ENCODE data around the gene CAMK1D.

Gene CAMK1D

DNA sequence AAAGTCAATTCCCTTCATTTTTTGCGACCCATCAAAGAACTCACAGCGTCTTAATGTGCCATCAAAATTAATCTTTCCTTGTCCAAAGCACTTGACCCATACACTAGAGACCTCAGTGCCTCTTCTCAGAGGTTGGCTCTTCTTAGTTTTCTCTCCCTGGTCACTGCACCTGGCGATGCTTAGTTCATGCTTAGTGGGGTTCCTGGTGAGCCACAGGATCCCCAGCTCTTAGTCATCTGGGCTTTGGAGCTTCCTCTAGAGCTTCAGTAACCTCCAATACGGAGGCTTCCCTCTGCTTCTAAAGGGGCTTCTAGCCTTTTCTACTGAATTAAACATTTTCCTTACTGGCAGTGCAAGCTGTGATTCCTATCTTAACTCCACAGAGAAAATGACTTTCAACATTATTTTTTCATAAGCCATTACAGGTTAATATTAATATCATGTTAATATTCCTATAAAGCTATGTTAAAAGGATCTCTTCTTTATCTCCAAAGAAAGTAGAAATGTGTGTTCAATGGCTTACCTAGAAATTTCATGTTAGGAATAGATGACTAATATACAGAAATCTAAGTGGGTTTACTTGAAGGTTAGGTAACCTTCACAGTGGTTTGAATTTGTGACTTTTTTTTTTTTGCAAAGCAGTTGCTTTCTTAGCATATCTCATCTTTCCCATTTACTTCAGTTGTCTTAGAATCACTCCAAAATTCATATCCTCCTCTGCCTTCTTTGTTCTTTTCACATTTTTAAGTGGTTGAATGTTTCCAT is 295.2 kb downstream of the CAMK1D start:
- Histone ChIP-seq H3K27me3 (ENCODE audit: control insufficient read depth in 1 of 2, insufficient read depth in 2 of 2, low read length in 2 of 2) (no peaks in the 10 kb centered on the region), H3K9me3 (ENCODE audit: low read length) (no peaks in the 10 kb centered on the region), H3K4me3 (ENCODE audit: low read depth in 1 of 2, low read length in 2 of 2) (no peak overlapping the region), H3K4me1 (ENCODE audit: insufficient read depth, low read length) (no peaks in the 10 kb centered on the region), H3K36me3 (ENCODE audit: insufficient read depth, low read length) (no peaks in the 10 kb centered on the region), H3K27ac (ENCODE audit: low read depth, low read length) (no peak overlapping the region), H3K9ac (ENCODE audit: low read length) (no peak overlapping the region)

DNA sequence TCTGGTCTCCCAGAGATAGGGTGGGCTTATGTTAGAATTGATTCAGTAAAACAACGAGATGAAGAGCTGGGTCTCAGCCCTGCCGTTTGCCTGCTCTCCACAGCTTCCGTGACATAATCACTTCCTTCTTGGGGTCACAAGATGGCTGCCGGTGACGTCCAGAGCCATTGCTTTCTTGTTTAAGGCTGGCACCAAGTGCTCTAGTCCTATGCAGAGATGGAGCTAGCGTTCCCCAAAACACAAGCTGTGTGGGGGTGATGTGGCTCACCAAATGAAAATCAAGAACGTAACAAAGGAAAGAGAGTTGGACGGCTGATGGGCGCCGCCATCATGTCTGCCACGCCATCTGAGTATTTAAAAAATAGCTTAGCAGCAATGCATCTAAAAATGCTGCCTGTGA is 296.1 kb downstream of the CAMK1D start:
- no peaks in the 10 kb centered on the region for H3K36me3 ChIP-seq (ENCODE audit: insufficient read depth, low read length)
- no peak overlapping the region for H3K27ac ChIP-seq (ENCODE audit: low read depth, low read length)
- H3K4me1 ChIP-seq (ENCODE audit: insufficient read depth, low read length) = no peaks in the 10 kb centered on the region
- no peaks in the 10 kb centered on the region for H3K9me3 ChIP-seq (ENCODE audit: low read length)
- no peaks in the 10 kb centered on the region for H3K27me3 ChIP-seq (ENCODE audit: control insufficient read depth in 1 of 2, insufficient read depth in 2 of 2, low read length in 2 of 2)
- H3K9ac ChIP-seq (ENCODE audit: low read length) = no peak overlapping the region
- no peak overlapping the region for H3K4me3 ChIP-seq (ENCODE audit: low read depth in 1 of 2, low read length in 2 of 2)

DNA sequence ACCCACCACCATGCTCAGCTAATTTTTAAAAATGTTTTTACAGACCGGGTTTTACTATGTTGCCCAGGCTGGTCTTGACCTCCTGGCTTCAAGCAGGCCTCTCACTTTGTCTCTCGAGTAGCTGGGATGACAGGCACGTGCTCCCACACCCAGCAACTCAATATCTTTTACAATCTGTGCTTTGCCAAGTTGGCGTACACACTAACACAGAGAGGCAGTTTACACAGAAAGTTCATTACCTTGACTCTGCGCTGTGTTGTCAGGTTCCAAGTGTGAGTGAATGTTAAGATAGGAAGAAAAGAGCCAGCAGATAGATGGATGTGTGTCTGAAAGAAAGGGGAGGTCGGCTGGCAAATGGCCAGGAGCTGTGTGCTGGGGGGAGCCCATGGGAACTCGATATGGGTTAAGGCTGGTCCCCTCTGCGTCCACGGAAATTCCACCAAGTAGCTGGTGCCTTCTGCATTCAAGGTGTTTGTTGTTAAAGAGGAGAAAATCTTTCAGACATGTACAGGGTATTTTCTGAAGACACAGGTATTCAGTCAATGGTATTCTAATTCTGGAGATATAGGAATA is 299.8 kb downstream of the CAMK1D start:
- H3K4me3 ChIP-seq (ENCODE audit: low read depth in 1 of 2, low read length in 2 of 2) = no peak overlapping the region
- no peaks in the 10 kb centered on the region for H3K27me3 ChIP-seq (ENCODE audit: control insufficient read depth in 1 of 2, insufficient read depth in 2 of 2, low read length in 2 of 2)
- H3K27ac ChIP-seq (ENCODE audit: low read depth, low read length) = no peak overlapping the region
- H3K4me1 ChIP-seq (ENCODE audit: insufficient read depth, low read length) = no peaks in the 10 kb centered on the region
- H3K9ac ChIP-seq (ENCODE audit: low read length) = no peak overlapping the region
- H3K36me3 ChIP-seq (ENCODE audit: insufficient read depth, low read length) = no peaks in the 10 kb centered on the region
- H3K9me3 ChIP-seq (ENCODE audit: low read length) = no peaks in the 10 kb centered on the region

DNA sequence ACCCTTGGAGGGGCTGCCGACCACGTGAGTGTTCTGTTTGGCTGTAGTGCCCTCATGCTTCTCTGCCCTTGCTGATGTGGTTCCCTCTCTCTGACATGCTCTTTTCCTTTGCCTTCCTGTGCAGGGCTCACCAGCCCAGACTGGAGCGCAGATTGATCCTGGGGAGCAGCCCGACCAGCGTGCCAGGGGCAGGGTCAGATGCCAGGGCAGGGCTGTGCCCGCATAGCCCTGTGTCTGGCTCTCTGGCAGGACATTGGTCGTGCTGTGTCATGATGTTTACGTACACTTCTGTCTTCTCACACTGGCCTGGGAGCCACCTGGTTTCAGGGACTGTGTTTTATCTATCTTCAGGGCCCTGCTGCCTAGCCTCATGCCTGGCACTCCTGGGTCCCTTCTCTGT is 300.8 kb downstream of the CAMK1D start:
- H3K9me3 ChIP-seq (ENCODE audit: low read length) = no peaks in the 10 kb centered on the region
- no peak overlapping the region for H3K4me3 ChIP-seq (ENCODE audit: low read depth in 1 of 2, low read length in 2 of 2)
- no peaks in the 10 kb centered on the region for H3K4me1 ChIP-seq (ENCODE audit: insufficient read depth, low read length)
- no peak overlapping the region for H3K27ac ChIP-seq (ENCODE audit: low read depth, low read length)
- H3K9ac ChIP-seq (ENCODE audit: low read length) = no peak overlapping the region
- no peaks in the 10 kb centered on the region for H3K36me3 ChIP-seq (ENCODE audit: insufficient read depth, low read length)
- H3K27me3 ChIP-seq (ENCODE audit: control insufficient read depth in 1 of 2, insufficient read depth in 2 of 2, low read length in 2 of 2) = no peaks in the 10 kb centered on the region

DNA sequence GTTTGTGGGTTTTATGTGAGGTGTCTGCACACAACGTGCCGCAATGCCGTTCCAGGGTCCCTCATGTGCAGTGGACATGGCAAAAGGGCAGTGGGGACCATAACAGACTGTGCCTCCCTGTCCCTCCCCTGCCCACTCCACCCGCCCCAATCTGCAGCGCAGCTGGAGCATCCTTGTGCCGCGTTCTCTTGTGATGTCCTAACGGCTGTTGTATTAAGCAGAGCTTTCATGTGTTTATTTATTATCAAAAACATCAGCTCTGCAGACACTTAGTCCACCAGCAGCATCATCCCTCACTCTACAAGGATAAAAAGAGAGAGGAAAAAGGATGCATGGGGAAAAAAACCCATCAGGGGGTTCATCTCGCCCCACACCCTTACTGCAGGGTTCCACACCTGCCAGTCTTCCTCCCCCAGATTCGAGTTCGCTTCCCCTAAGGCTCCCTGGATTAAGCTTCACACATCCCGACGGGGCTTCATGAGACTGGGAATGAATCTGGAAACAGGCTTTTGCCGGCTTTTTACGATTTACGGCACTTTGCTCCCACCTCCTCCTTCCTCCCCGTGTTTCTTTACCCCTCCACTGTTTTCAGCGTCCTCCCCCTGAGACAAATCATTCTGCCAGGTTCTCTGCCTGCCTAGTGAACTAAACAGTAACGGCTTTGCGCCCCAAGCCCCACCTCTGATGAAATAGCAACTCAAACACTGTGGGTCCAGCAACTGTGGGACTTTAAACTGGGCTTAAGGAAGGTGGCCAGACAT is 301.4 kb downstream of the CAMK1D start:
- no peak overlapping the region for H3K4me3 ChIP-seq (ENCODE audit: low read depth in 1 of 2, low read length in 2 of 2)
- H3K9ac ChIP-seq (ENCODE audit: low read length) = no peak overlapping the region
- H3K4me1 ChIP-seq (ENCODE audit: insufficient read depth, low read length) = no peaks in the 10 kb centered on the region
- H3K9me3 ChIP-seq (ENCODE audit: low read length) = no peaks in the 10 kb centered on the region
- H3K27ac ChIP-seq (ENCODE audit: low read depth, low read length) = no peak overlapping the region
- H3K27me3 ChIP-seq (ENCODE audit: control insufficient read depth in 1 of 2, insufficient read depth in 2 of 2, low read length in 2 of 2) = no peaks in the 10 kb centered on the region
- no peaks in the 10 kb centered on the region for H3K36me3 ChIP-seq (ENCODE audit: insufficient read depth, low read length)

DNA sequence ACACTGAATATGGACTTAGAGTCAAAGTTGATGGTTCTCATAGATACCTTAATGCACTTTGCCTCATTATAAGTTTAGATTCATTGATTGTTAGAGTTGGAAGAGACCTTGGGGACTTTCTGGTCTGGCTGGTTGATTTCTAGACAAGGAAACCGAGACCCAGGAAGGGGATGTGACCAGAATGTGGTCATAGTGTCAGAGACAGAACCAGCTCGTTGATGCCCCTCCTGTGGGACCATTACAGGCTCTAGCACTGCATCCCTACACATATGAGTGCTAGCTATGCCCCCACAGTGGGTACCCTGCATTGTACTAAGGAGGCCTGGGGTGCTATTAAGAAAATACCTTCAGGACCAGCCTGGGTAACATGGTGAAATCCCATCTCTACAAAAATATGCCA is 306.6 kb downstream of the CAMK1D start:
- no peaks in the 10 kb centered on the region for H3K4me1 ChIP-seq (ENCODE audit: insufficient read depth, low read length)
- H3K9me3 ChIP-seq (ENCODE audit: low read length) = no peaks in the 10 kb centered on the region
- H3K9ac ChIP-seq (ENCODE audit: low read length) = no peak overlapping the region
- no peak overlapping the region for H3K4me3 ChIP-seq (ENCODE audit: low read depth in 1 of 2, low read length in 2 of 2)
- no peaks in the 10 kb centered on the region for H3K36me3 ChIP-seq (ENCODE audit: insufficient read depth, low read length)
- no peaks in the 10 kb centered on the region for H3K27me3 ChIP-seq (ENCODE audit: control insufficient read depth in 1 of 2, insufficient read depth in 2 of 2, low read length in 2 of 2)
- H3K27ac ChIP-seq (ENCODE audit: low read depth, low read length) = no peak overlapping the region

DNA sequence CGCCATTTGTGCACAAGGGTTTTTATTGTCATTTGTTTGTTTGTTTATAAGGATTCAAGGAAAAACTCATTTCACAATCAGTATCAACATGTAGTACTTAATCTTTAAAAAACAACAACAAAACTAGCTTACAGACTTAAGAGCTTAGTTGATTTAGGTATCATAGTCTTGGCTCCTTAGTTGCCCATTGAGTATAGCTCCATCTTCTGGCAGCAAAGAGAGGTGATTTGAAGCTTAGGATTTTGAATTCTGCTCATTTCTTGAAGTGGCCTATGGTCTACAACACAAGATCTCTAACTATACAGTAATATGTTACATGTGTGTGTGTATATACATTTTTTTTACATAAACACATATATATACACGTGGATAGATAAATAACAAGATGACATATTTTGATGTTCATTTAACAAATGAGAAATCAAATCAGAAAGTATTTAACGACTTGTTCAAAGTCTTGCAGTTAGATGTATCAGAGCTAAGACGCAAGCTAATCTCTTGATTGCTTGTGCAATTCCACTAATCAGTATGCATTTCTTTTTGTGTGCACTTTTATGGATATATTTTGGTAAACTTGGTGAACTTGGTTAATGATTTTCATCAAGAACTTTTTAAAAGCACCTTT is 307.3 kb downstream of the CAMK1D start:
- no peaks in the 10 kb centered on the region for H3K36me3 ChIP-seq (ENCODE audit: insufficient read depth, low read length)
- H3K4me3 ChIP-seq (ENCODE audit: low read depth in 1 of 2, low read length in 2 of 2) = no peak overlapping the region
- no peaks in the 10 kb centered on the region for H3K9me3 ChIP-seq (ENCODE audit: low read length)
- H3K27ac ChIP-seq (ENCODE audit: low read depth, low read length) = no peak overlapping the region
- H3K4me1 ChIP-seq (ENCODE audit: insufficient read depth, low read length) = no peaks in the 10 kb centered on the region
- H3K27me3 ChIP-seq (ENCODE audit: control insufficient read depth in 1 of 2, insufficient read depth in 2 of 2, low read length in 2 of 2) = no peaks in the 10 kb centered on the region
- H3K9ac ChIP-seq (ENCODE audit: low read length) = no peak overlapping the region

DNA sequence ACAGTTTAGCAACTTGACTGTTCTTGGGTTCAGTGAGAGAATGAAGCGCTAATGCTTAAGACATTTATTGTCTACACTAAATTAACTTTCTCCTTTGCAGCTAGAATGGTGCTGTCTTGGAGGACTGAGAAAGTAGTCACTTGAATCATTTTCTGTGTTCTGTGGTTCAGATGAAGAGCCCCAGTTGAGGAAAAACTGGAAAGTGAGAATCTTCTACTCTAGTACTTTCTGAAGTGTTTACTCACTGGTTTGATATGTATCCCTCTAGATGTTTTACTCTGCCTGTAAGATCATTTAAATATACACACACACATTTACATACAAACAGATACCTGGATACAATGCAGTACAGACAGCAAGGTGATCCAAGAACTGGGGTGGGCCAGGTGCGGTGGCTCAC is 308.1 kb downstream of the CAMK1D start:
- no peaks in the 10 kb centered on the region for H3K4me1 ChIP-seq (ENCODE audit: insufficient read depth, low read length)
- H3K27ac ChIP-seq (ENCODE audit: low read depth, low read length) = no peak overlapping the region
- H3K9me3 ChIP-seq (ENCODE audit: low read length) = no peaks in the 10 kb centered on the region
- no peak overlapping the region for H3K4me3 ChIP-seq (ENCODE audit: low read depth in 1 of 2, low read length in 2 of 2)
- no peaks in the 10 kb centered on the region for H3K36me3 ChIP-seq (ENCODE audit: insufficient read depth, low read length)
- H3K9ac ChIP-seq (ENCODE audit: low read length) = no peak overlapping the region
- H3K27me3 ChIP-seq (ENCODE audit: control insufficient read depth in 1 of 2, insufficient read depth in 2 of 2, low read length in 2 of 2) = no peaks in the 10 kb centered on the region

DNA sequence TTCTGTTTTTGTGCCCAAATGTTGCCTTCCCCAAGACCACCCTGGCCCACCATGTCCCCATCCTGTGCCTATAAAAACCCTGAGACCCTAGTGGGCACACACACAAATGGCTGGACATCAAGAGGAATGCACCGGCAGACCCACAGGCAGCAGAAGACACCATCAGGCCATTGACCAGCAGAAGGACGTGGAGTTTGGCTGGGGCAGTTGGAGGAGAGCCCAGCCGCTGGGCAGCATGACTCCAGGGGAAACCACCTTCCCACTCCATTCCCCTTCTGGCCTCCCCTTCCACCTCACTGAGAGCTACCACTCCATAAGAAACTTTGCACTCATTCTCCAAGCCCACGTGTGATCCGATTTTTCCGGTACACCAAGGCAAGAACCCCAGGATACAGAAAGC is 309.2 kb downstream of the CAMK1D start:
- H3K4me3 ChIP-seq (ENCODE audit: low read depth in 1 of 2, low read length in 2 of 2) = no peak overlapping the region
- no peak overlapping the region for H3K27ac ChIP-seq (ENCODE audit: low read depth, low read length)
- no peaks in the 10 kb centered on the region for H3K36me3 ChIP-seq (ENCODE audit: insufficient read depth, low read length)
- H3K9me3 ChIP-seq (ENCODE audit: low read length) = no peaks in the 10 kb centered on the region
- H3K9ac ChIP-seq (ENCODE audit: low read length) = no peak overlapping the region
- H3K27me3 ChIP-seq (ENCODE audit: control insufficient read depth in 1 of 2, insufficient read depth in 2 of 2, low read length in 2 of 2) = no peaks in the 10 kb centered on the region
- H3K4me1 ChIP-seq (ENCODE audit: insufficient read depth, low read length) = no peaks in the 10 kb centered on the region

DNA sequence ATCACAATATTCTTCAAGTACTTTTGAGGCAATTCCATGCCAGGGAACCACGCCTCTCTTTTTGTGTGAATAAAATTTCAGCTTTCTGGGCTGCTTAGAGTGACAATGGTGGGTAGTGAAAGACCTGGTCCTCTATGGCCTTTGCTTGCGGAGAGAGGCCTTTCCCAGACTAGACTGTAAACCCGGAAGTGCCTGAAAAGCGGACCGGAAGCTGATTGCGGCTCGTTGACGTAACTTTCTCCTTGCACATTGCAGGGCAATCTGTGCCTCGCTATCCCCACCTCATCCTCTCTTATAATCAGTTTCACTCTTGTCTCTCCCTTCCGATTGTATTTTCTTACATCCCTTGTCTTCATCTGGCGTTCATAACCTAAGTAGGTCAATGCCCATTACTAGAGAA is 310.4 kb downstream of the CAMK1D start:
- H3K36me3 ChIP-seq (ENCODE audit: insufficient read depth, low read length) = no peaks in the 10 kb centered on the region
- H3K9me3 ChIP-seq (ENCODE audit: low read length) = no peaks in the 10 kb centered on the region
- H3K4me3 ChIP-seq (ENCODE audit: low read depth in 1 of 2, low read length in 2 of 2) = no peak overlapping the region
- no peak overlapping the region for H3K9ac ChIP-seq (ENCODE audit: low read length)
- no peaks in the 10 kb centered on the region for H3K27me3 ChIP-seq (ENCODE audit: control insufficient read depth in 1 of 2, insufficient read depth in 2 of 2, low read length in 2 of 2)
- no peaks in the 10 kb centered on the region for H3K4me1 ChIP-seq (ENCODE audit: insufficient read depth, low read length)
- H3K27ac ChIP-seq (ENCODE audit: low read depth, low read length) = no peak overlapping the region

DNA sequence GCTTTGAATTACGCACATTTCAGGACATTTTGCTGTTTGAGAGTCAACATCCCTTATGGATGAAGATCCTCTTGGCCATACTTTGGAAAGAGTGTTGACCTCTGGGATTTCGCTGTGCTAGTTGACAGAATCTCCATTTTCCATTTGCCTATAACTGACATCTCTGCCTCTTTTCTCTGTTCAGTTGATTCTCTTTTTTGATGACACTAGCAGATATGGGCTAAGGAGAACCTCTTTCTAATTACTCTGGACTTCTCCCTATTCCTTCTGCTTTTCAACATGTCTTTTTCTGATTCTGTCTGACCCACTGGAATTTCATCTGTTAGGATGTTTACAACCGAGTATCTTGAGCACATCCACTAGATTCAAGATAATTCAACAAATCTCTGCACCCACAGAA is 311.5 kb downstream of the CAMK1D start:
- no peak overlapping the region for H3K9ac ChIP-seq (ENCODE audit: low read length)
- no peaks in the 10 kb centered on the region for H3K4me1 ChIP-seq (ENCODE audit: insufficient read depth, low read length)
- no peaks in the 10 kb centered on the region for H3K9me3 ChIP-seq (ENCODE audit: low read length)
- no peaks in the 10 kb centered on the region for H3K27me3 ChIP-seq (ENCODE audit: control insufficient read depth in 1 of 2, insufficient read depth in 2 of 2, low read length in 2 of 2)
- H3K4me3 ChIP-seq (ENCODE audit: low read depth in 1 of 2, low read length in 2 of 2) = no peak overlapping the region
- no peak overlapping the region for H3K27ac ChIP-seq (ENCODE audit: low read depth, low read length)
- no peaks in the 10 kb centered on the region for H3K36me3 ChIP-seq (ENCODE audit: insufficient read depth, low read length)

Measured in muscle layer of colon (tissue), 2 donors.